GF-D8 (cell line): Measurements from ENCODE around the gene CASP12.

ENCODE experiments used
- DNase-seq: peaks from one replicate; lab custom pipeline; 2025; lab: John Stamatoyannopoulos, UW

Gene CASP12

DNA sequence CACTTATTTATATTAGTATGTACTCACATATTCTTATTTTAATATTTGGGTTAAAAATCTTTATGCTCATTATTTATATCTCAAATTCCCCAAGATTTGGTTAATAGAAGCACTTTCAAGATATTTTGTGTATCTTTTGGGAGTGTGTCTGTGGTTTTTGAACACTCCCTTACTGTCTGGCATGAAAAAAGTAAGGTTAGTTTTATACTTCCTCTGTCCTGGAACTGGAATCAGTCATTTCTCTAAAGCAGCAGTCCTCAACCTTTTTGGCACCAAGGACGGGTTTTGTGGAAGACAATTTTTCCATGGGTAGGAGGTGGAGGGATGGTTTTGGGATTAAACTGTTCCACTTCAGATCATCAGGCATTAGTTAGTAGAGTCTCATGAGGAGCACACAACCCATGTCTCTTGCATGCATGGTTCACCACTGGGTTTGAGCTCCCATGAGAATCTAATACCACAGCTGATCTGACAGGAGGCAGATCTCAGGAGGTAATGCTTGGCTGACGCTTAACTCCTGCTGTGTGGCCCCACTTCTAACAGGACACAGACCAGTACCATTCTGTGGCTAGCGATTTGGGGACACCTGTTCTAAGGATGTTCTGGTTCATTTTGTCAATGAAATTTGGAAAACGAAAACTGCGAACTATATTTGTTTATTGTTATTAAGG is 60.2 kb downstream of the CASP12 start:
- no peak for DNase-seq

DNA sequence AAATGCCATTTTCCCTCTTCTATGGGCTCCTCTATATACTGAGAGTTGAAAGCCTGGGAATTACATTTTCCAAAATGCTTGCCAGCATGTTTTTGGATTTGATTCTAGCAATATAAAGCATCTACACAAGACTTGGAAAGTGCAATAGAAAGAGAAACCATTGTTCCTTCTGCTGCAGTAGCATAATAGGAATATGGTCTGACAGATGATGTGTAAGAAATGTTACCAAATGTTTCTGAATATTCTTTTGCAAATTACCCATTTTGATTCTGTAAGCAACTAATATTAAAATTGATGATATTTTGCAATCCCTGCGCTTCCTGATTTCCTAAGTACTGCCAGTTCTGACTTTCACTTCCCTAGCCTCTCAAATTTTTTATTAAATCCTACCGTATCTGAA is 61.6 kb downstream of the CASP12 start:
- DNase-seq, result no peak
